MCF 10A (cell line): ENCODE results near the gene USP54. TPM values are rescaled to one million over a fixed set of nuclear protein-coding genes. Genes with fewer than 3 reads are reported as not detected.

Experiments used
- BruUV-seq: library from RNA; stranded (reverse); fragments of 400-500 nt; replicated peaks from 2 replicates; lab custom pipeline; 2021; lab: Mats Ljungman, UMichigan
- CTCF ChIA-PET: fragments of 300-600 bp; sonication (Branson Sonifier 250); formaldehyde crosslinking; extraction: SDS; loops from one replicate; lab custom pipeline; 2021; ENCODE audit warnings: antibody characterized with exemption, inconsistent platforms; lab: Yijun Ruan, JAX
- POLR2A ChIA-PET: fragments of 300-600, 350-650 bp; sonication (Branson Sonifier 250); formaldehyde crosslinking; extraction: SDS; loops from one replicate; lab custom pipeline; 2020; ENCODE audit warnings: antibody characterized with exemption, inconsistent platforms; lab: Yijun Ruan, JAX
- DNase-seq: peaks from one replicate; pipeline ENCODE4 v3.0.0-alpha.2; 2018; ENCODE audit not compliant: unreplicated experiment
- H3K27ac Mint-ChIP-seq: one replicate; pipeline ENCODE4 v1.8.0; 2022; ENCODE audit warnings: mild to moderate bottlenecking, low read depth, mixed read lengths; ENCODE audit not compliant: unreplicated experiment
- H3K27me3 Mint-ChIP-seq: one replicate; pipeline ENCODE4 v1.8.0; 2022; ENCODE audit warnings: mixed read lengths; ENCODE audit not compliant: insufficient read depth, unreplicated experiment
- H3K36me3 Mint-ChIP-seq: one replicate; pipeline ENCODE4 v1.8.0; 2022; ENCODE audit warnings: mild to moderate bottlenecking, moderate library complexity, mixed read lengths; ENCODE audit not compliant: insufficient read depth, unreplicated experiment
- H3K4me1 Mint-ChIP-seq: one replicate; pipeline ENCODE4 v1.8.0; 2022; ENCODE audit warnings: mixed read lengths; ENCODE audit not compliant: insufficient read depth, unreplicated experiment
- H3K4me3 Mint-ChIP-seq: one replicate; pipeline ENCODE4 v1.8.0; 2022; ENCODE audit warnings: mild to moderate bottlenecking, moderate library complexity, mixed read lengths; ENCODE audit not compliant: unreplicated experiment
- H3K9me3 Mint-ChIP-seq: one replicate; pipeline ENCODE4 v1.8.0; 2022; ENCODE audit warnings: mixed read lengths; ENCODE audit not compliant: unreplicated experiment
- intact Hi-C: fragments of 100-400 bp; cut with micrococcal nuclease; formaldehyde crosslinking; loops from 2 replicates; pipeline ENCODE4 v1.14.1; 2022
- total RNA-seq: library from RNA; stranded (reverse); gene quantifications from 2 replicates; pipeline ENCODE4 v1.2.3, GENCODE V29; 2022
- TF ChIP-seq, protein P1 (sequence below): fragments of 200-600 bp; IDR thresholded peaks from one replicate; pipeline ENCODE4 v1.8.0; 2022; ENCODE audit warnings: antibody characterized with exemption, mild to moderate bottlenecking; ENCODE audit not compliant: unreplicated experiment

Gene USP54
- total RNA-seq, 1 experiment from 2014 or later: 19.6 TPM

DNA sequence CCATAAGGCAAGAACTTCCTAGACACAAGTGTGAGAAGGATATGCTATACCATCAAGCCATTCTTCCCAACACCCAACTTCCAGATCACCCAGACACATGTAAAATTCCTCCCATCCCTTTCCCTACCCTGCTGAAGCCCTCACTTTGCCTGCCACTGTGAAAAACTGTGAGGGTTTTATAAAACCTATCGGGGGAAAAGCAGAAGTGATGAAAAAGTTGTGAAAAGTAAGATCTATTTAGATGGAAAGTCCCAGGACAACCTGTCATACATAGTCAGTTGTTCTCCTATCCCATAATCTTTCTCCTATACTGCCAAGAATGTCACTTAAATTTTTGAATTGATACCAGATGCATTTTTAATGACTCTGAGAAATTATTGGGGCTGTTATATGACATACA, 56.3 kb downstream of the USP54 start:
- Mint-ChIP-seq H3K4me3 (no peak overlapping the region), H3K36me3 (peaks cover 34% of the 10 kb centered on the region), H3K27ac (no peak overlapping the region), H3K4me1 (no peaks in the 10 kb centered on the region), H3K9me3 (no peaks in the 10 kb centered on the region), H3K27me3 (no peaks in the 10 kb centered on the region)
- ChIA-PET CTCF (interaction anchor here (6.1 kb wide), 1 partner anchor 109 kb away, joined by 32 read pairs; no protein-coding TSS in a partner anchor), POLR2A (interaction anchor here (1.6 kb wide), 1 partner anchor 109 kb away, joined by 3 read pairs; no protein-coding TSS in a partner anchor)
- BruUV-seq: no TSS peak
- TF ChIP-seq, protein P1, sequence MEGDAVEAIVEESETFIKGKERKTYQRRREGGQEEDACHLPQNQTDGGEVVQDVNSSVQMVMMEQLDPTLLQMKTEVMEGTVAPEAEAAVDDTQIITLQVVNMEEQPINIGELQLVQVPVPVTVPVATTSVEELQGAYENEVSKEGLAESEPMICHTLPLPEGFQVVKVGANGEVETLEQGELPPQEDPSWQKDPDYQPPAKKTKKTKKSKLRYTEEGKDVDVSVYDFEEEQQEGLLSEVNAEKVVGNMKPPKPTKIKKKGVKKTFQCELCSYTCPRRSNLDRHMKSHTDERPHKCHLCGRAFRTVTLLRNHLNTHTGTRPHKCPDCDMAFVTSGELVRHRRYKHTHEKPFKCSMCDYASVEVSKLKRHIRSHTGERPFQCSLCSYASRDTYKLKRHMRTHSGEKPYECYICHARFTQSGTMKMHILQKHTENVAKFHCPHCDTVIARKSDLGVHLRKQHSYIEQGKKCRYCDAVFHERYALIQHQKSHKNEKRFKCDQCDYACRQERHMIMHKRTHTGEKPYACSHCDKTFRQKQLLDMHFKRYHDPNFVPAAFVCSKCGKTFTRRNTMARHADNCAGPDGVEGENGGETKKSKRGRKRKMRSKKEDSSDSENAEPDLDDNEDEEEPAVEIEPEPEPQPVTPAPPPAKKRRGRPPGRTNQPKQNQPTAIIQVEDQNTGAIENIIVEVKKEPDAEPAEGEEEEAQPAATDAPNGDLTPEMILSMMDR: no peak
- intact Hi-C loops: no loop called here
- no peak for DNase-seq

- BruUV-seq: no TSS peak
- ChIA-PET POLR2A (interaction anchor here (0.6 to 1.9 kb wide), 3 partner anchors 57 to 114 kb away, joined by 3 to 10 read pairs (median 6); no protein-coding TSS in a partner anchor), CTCF (interaction anchor here (0.6 to 5.1 kb wide), 39 partner anchors 9 to 1545 kb away, joined by 3 to 222 read pairs (median 4); partner anchors contain the start of genes MYOZ1 and SYNPO2L)
- intact Hi-C loops: loop anchor here (1.0 to 2.0 kb wide), 3 partner anchors 96 to 264 kb away; no protein-coding TSS in a partner anchor
- no peaks in the 10 kb centered on the region for H3K4me1 Mint-ChIP-seq
- no peak overlapping the region for H3K4me3 Mint-ChIP-seq
- H3K9me3 Mint-ChIP-seq: no peaks in the 10 kb centered on the region
- no peaks in the 10 kb centered on the region for H3K27me3 Mint-ChIP-seq
- TF ChIP-seq, protein P1: peak; percentile 87
- peak; percentile 80 for DNase-seq
- no peak overlapping the region for H3K27ac Mint-ChIP-seq
- peaks cover 39% of the 10 kb centered on the region for H3K36me3 Mint-ChIP-seq
Measured at GRCh38 chr10:73529089-73529832, 61.9 kb downstream of the USP54 start.

- Mint-ChIP-seq H3K4me1 (no peaks in the 10 kb centered on the region), H3K27me3 (no peaks in the 10 kb centered on the region), H3K27ac (no peak overlapping the region), H3K4me3 (no peak overlapping the region), H3K9me3 (no peaks in the 10 kb centered on the region), H3K36me3 (peaks cover 44% of the 10 kb centered on the region)
- BruUV-seq: no TSS peak
- DNase-seq: no peak
- ChIA-PET POLR2A (no interaction called here), CTCF (interaction anchor here (0.6 to 4.3 kb wide), 3 partner anchors 12 to 122 kb away, joined by 4 to 31 read pairs (median 8); no protein-coding TSS in a partner anchor)
- TF ChIP-seq, protein P1: no peak
- intact Hi-C loops: no loop called here
Measured at GRCh38 chr10:73522263-73522662, 68.9 kb downstream of the USP54 start.

DNA sequence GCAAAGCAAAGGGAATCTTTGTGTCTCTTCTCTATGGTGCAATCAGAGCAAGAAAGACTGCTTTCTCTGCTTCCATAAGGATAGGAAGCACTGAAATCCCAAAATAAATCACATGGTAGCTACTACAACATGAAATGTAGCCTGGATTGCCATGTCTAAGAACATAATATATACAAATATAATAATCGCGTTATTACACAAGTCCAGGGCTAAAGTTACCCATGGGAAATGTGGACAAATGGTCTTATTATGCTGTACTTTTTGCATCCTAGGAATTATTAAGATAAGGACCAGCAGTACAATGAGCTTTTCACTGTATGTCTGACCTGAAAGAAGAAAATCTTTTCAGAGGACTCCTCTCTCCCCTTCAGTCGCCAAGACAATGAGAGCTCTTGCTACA, 71.8 kb downstream of the USP54 start:
- intact Hi-C loops: no loop called here
- Mint-ChIP-seq H3K36me3 (peaks cover 57% of the 10 kb centered on the region), H3K27ac (no peak overlapping the region), H3K9me3 (no peaks in the 10 kb centered on the region), H3K4me1 (no peaks in the 10 kb centered on the region), H3K27me3 (no peaks in the 10 kb centered on the region), H3K4me3 (no peak overlapping the region)
- CTCF ChIA-PET: interaction anchor here (0.6 to 3.0 kb wide), 3 partner anchors 10 to 132 kb away, joined by 3 to 15 read pairs (median 3); no protein-coding TSS in a partner anchor
- TF ChIP-seq, protein P1: no peak
- DNase-seq: no peak
- no TSS peak for BruUV-seq
- POLR2A ChIA-PET: interaction anchor here (0.6 to 1.4 kb wide), 3 partner anchors 36 to 222 kb away, joined by 3 to 4 read pairs (median 3); no protein-coding TSS in a partner anchor
